Loucy (cell line): ENCODE results near the gene ADORA1.

Experiments
- CTCF ChIP-seq: fragments of 200-600 bp; sonication (generic); conservative IDR thresholded peaks from 2 replicates; pipeline ENCODE4 v1.5.1; 2014; ENCODE audit warnings: mild to moderate bottlenecking, antibody characterized with exemption, low read length
- EZH2phosphoT487 ChIP-seq: fragments of 200-600 bp; IDR thresholded peaks from 2 replicates; pipeline ENCODE4 v1.6.1; 2018; ENCODE audit warnings: antibody characterized with exemption, mild to moderate bottlenecking, moderate library complexity, borderline replicate concordance

GRCh38 chr1:203088441-203088840 lies 39.1 kb upstream of the ADORA1 start:
- TF ChIP-seq CTCF (no peak), EZH2phosphoT487 (no peak)
